IMR-90 (cell line): Measurements from ENCODE around the gene ARHGAP19. TPM values are rescaled to one million over a fixed set of nuclear protein-coding genes. Genes with fewer than 3 reads are reported as not detected.

Source experiments
- ATAC-seq: fragments of 200-7000 bp; cut with Tn5 transposase; 2 replicates; pipeline ENCODE4 v1.9.1; 2020; ENCODE audit warnings: low read depth, mild to moderate bottlenecking, moderate library complexity
- BruUV-seq: library from RNA; stranded (reverse); fragments of 400-500 nt; replicated peaks from 2 replicates; lab custom pipeline; 2021; lab: Mats Ljungman, UMichigan
- CTCF ChIA-PET: fragments of 300-600 bp; formaldehyde crosslinking; extraction: SDS; loops from one replicate; lab custom pipeline; 2021; ENCODE audit warnings: antibody characterized with exemption; lab: Yijun Ruan, JAX
- POLR2A ChIA-PET: fragments of 300-600 bp; sonication (Branson Sonifier 250); formaldehyde crosslinking; loops from one replicate; lab custom pipeline; 2022; ENCODE audit warnings: antibody characterized with exemption; ENCODE audit not compliant: unreplicated experiment; lab: Charles Lee
- DNase-seq: peaks from one replicate; pipeline ENCODE4 v3.0.0; 2013
- H2AFZ ChIP-seq: replicated peaks from 2 replicates; pipeline ENCODE3; 2013; ENCODE audit warnings: low read length, mild to moderate bottlenecking; ENCODE audit not compliant: poor library complexity
- H2AK5ac ChIP-seq: 2 replicates; pipeline ENCODE4 v1.6.1; 2013; ENCODE audit warnings: low read depth, low read length, inconsistent platforms
- H2AK9ac ChIP-seq: replicated peaks from 2 replicates; pipeline ENCODE3; 2013; ENCODE audit warnings: mild to moderate bottlenecking, low read depth, low read length, moderate library complexity; ENCODE audit not compliant: poor library complexity
- H2BK120ac ChIP-seq: 2 replicates; pipeline ENCODE4 v1.6.1; 2013; ENCODE audit warnings: low read depth, low read length, inconsistent platforms
- H2BK15ac ChIP-seq: 3 replicates; pipeline ENCODE4 v1.6.1; 2013; ENCODE audit warnings: low read depth, low read length, inconsistent platforms
- H2BK20ac ChIP-seq: 2 replicates; pipeline ENCODE4 v1.6.1; 2013; ENCODE audit warnings: low read depth, mild to moderate bottlenecking, inconsistent platforms, low read length, moderate library complexity
- H2BK5ac ChIP-seq: 2 replicates; pipeline ENCODE4 v1.6.1; 2013; ENCODE audit warnings: mild to moderate bottlenecking, low read depth, low read length, inconsistent platforms; ENCODE audit not compliant: poor library complexity, severe bottlenecking
- H3K14ac ChIP-seq: replicated peaks from 2 replicates; pipeline ENCODE4 v1.6.1; 2013; ENCODE audit warnings: low read depth, low read length, inconsistent platforms
- H3K18ac ChIP-seq: 2 replicates; pipeline ENCODE4 v1.6.1; 2013; ENCODE audit warnings: low read depth, low read length, control low read depth
- H3K23ac ChIP-seq: 2 replicates; pipeline ENCODE4 v1.6.1; 2013; ENCODE audit warnings: low read depth, low read length, inconsistent platforms
- H3K27ac ChIP-seq: 2 replicates; pipeline ENCODE4 v1.5.1; 2013; ENCODE audit warnings: mild to moderate bottlenecking, control low read depth, low read length; ENCODE audit not compliant: insufficient read depth
- H3K27me3 ChIP-seq: 2 replicates; pipeline ENCODE4 v1.6.1; 2013; ENCODE audit warnings: low read length; ENCODE audit not compliant: control insufficient read depth, insufficient read depth
- H3K36me3 ChIP-seq: 2 replicates; pipeline ENCODE4 v1.6.1; 2013; ENCODE audit warnings: low read length, mixed read lengths; ENCODE audit not compliant: control insufficient read depth, insufficient read depth
- H3K4ac ChIP-seq: 2 replicates; pipeline ENCODE4 v1.6.1; 2013; ENCODE audit warnings: low read depth, low read length, inconsistent platforms
- H3K4me1 ChIP-seq: 2 replicates; pipeline ENCODE4 v1.6.1; 2013; ENCODE audit warnings: low read length, mixed read lengths; ENCODE audit not compliant: control insufficient read depth, insufficient read depth
- H3K4me2 ChIP-seq: 2 replicates; pipeline ENCODE4 v1.6.1; 2013; ENCODE audit warnings: low read depth, mild to moderate bottlenecking, control low read depth, low read length, moderate library complexity
- H3K4me3 ChIP-seq: 2 replicates; pipeline ENCODE4 v1.5.1; 2013; ENCODE audit warnings: low read depth, mild to moderate bottlenecking, control low read depth, low read length, moderate library complexity; ENCODE audit not compliant: insufficient read depth
- H3K56ac ChIP-seq: 2 replicates; pipeline ENCODE4 v1.6.1; 2013; ENCODE audit warnings: low read length, inconsistent platforms; ENCODE audit not compliant: insufficient read depth; ENCODE audit errors: extremely low read depth
- H3K79me1 ChIP-seq, 2 experiments: 2 replicates each; pipeline ENCODE4 v1.6.1; 2013; ENCODE audit warnings: low read length in 2 of 2, inconsistent platforms in 1 of 2, low read depth in 1 of 2
- H3K9ac ChIP-seq: 2 replicates; pipeline ENCODE4 v1.6.1; 2013; ENCODE audit warnings: low read depth, low read length, control low read depth
- H3K9me1 ChIP-seq: 2 replicates; pipeline ENCODE4 v1.6.1; 2013; ENCODE audit warnings: low read length, inconsistent platforms; ENCODE audit not compliant: insufficient read depth
- H3K9me3 ChIP-seq: 2 replicates; pipeline ENCODE4 v1.6.1; 2013; ENCODE audit warnings: low read length; ENCODE audit not compliant: control insufficient read depth, insufficient read depth
- H4K20me1 ChIP-seq: 2 replicates; pipeline ENCODE4 v1.6.1; 2013; ENCODE audit warnings: low read length, inconsistent platforms; ENCODE audit not compliant: insufficient read depth
- H4K5ac ChIP-seq: 2 replicates; pipeline ENCODE4 v1.6.1; 2013; ENCODE audit warnings: mild to moderate bottlenecking, low read depth, low read length, control low read depth
- H4K8ac ChIP-seq, 2 experiments: 2 replicates each; pipeline ENCODE4 v1.6.1; 2013; ENCODE audit warnings: low read depth in 2 of 2, low read length in 2 of 2, control low read depth in 1 of 2, inconsistent platforms in 1 of 2
- H4K91ac ChIP-seq: 2 replicates; pipeline ENCODE4 v1.6.1; 2013; ENCODE audit warnings: low read depth, low read length, inconsistent platforms; ENCODE audit not compliant: insufficient read depth
- FOS ChIP-seq: fragments of 150-350 bp; IDR thresholded peaks from 2 replicates; pipeline ENCODE4 v1.6.1; 2016; ENCODE audit warnings: low read depth, low read length
- MAFK ChIP-seq: IDR thresholded peaks from 2 replicates; pipeline ENCODE4 v1.6.1; 2012; ENCODE audit warnings: low read depth, low read length, improper control_type of control experiment
- WGBS, 2 experiments: methylation state at CpG; one replicate each; pipeline versions ENCODE4 v1.1.5 to v1.1.7; 2013; ENCODE audit warnings: missing lambda C conversion rate in 2 of 2; ENCODE audit not compliant: insufficient read length in 1 of 2; ENCODE audit errors: extremely low coverage in 2 of 2; 5-methylcytosine and 5-hydroxymethylcytosine counted together
- dilution Hi-C: fragments of 300-500 bp; cut with HindIII; formaldehyde crosslinking; loops from one replicate; pipeline ENCODE4 v1.14.3; 2018; ENCODE audit warnings: low sequenced_read_pairs; ENCODE audit not compliant: unreplicated experiment
- in situ Hi-C: fragments of 300-500 bp; cut with MboI; formaldehyde crosslinking; loops from 3 replicates; pipeline ENCODE4 v1.14.3; 2019; ENCODE audit warnings: low sequenced_read_pairs, inconsistent platforms, mixed read lengths
- intact Hi-C: fragments of 100-400 bp; cut with micrococcal nuclease; formaldehyde crosslinking; loops from 2 replicates; pipeline ENCODE4 v1.10.0; 2022
- polyA plus RNA-seq, 3 experiments: library from polyadenylated mRNA; depleted of rRNA; stranded (reverse); fragments of >200 nt; gene quantifications; 2 replicates each; pipeline ENCODE4 v1.2.3, GENCODE V29; 2012; ENCODE audit warnings: low replicate concordance in 1 of 3
- total RNA-seq: library from RNA; depleted of rRNA; stranded (reverse); fragments of >200 nt; gene quantifications from 2 replicates; pipeline ENCODE4 v1.2.3, GENCODE V29; 2012

ARHGAP19 gene
- total and polyA plus RNA-seq, 2 of the 4 experiments (the other 2 are of a cell fraction) = 6.3 to 7.0 TPM

DNA sequence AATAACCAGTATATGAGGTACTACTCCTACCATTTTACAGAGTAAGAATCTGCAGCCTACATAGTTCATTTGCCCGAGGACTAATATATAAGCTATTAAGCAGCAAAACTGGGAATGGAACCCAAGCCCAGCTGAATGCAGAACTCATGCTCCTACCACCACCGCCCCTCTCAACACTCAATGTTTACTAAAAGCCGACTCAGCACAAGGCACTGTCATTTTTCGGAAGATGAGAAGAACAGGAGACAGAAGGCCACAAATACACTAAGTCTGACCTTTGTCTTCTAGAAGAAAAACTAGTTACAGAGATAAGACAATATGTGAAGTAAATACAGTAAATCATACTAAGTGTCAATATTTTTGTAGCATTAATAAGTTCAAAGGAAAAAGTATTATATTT is 66.0 kb downstream of the ARHGAP19 start:
- Histone ChIP-seq H3K14ac (no peak overlapping the region), H3K56ac (no peak overlapping the region), H4K91ac (no peak overlapping the region), H4K8ac (no peak overlapping the region), H3K9ac (no peak overlapping the region), H3K27me3 (no peaks in the 10 kb centered on the region), H3K36me3 (peaks cover 3% of the 10 kb centered on the region; the same call in 1 of the 2 replicates), H4K20me1 (no peaks in the 10 kb centered on the region), H4K5ac (no peak overlapping the region), H2BK5ac (no peak overlapping the region), H3K4me1 (peaks cover 3% of the 10 kb centered on the region; the same call in 1 of the 2 replicates), H3K9me3 (no peaks in the 10 kb centered on the region), H2AK5ac (no peak overlapping the region), H2BK15ac (no peak overlapping the region), H3K79me1 (no peaks in the 10 kb centered on the region), H3K27ac (no peak overlapping the region), H2BK20ac (no peak overlapping the region), H2BK120ac (no peak overlapping the region), H3K4me2 (no peak overlapping the region), H3K23ac (no peak overlapping the region), H3K4me3 (no peak overlapping the region), H2AFZ (no peak overlapping the region), H2AK9ac (no peak overlapping the region), H3K9me1 (no peaks in the 10 kb centered on the region; the same call in 1 of the 2 replicates), H3K18ac (no peak overlapping the region), H3K4ac (no peak overlapping the region)
- BruUV-seq = no TSS peak
- dilution Hi-C loops = no loop called here
- DNase-seq (no peak), ATAC-seq (no peak)
- in situ Hi-C loops = no loop called here
- 20% methylated on average over 1 of the region's 4 CpGs; no CpG with 5 or more reads in 1 of the 2 experiments for WGBS, 2 experiments
- intact Hi-C loops = no loop called here
- TF ChIP-seq MAFK = peak; percentile 51; the same call in 1 of the 2 replicates
- no peak for TF ChIP-seq FOS
- CTCF ChIA-PET = interaction anchor here (1.2 to 1.7 kb wide), 2 partner anchors 8 to 9 kb away, joined by 3 to 5 read pairs; no protein-coding TSS in a partner anchor
- POLR2A ChIA-PET = no interaction called here
